Measurements from ENCODE around the gene AGK. TPM values are rescaled to one million over a fixed set of nuclear protein-coding genes. Genes with fewer than 3 reads are reported as not detected.

AGK gene
- total RNA-seq, 1 experiment from 2014 or later = 24.0 TPM

DNA sequence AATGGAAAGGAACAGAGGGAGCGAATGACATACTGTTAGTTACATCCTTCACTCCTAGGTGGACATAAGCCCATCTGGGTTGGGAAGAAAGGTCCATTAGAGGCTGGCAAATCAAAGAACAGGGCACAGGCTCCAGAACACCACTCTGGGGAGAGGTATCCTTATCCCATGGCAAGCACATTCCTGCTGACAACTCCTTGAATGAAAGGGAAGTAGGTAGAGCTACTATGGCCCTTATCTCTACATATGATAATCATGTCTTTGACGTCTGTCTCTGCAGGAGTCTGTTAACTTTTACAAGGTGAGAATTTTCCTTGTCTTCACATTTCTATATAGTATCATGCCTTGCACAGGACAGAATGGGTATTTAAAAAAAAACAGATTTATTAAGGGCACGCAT lies 140.3 kb downstream of the AGK start:
- in situ Hi-C loops (cut with HindIII; ENCODE audit: low pct_unique_long_range_greater_than_20kb, low sequenced_read_pairs) = no loop called here
- DNase-seq (ENCODE audit: low read depth) = no peak

DNA sequence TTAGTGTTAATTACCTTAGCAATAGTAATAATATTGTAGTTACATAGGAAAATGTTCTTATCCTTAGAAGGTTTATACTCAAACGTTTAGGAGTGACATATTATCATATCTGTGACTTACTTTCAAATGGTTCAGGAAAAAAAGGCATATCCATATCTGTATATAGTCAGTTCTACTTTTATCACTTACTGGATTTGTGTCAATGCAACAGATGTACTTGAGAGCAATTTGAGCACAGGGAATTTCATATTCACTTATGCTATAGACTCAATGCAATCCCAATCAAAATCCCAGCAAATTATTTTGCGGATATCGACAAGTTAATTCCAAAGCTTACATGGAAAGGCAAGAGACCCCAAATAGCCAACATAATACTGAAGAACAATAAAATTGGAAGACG lies 140.8 kb downstream of the AGK start:
- in situ Hi-C loops (cut with HindIII; ENCODE audit: low pct_unique_long_range_greater_than_20kb, low sequenced_read_pairs) = no loop called here
- no peak for DNase-seq (ENCODE audit: low read depth)

DNA sequence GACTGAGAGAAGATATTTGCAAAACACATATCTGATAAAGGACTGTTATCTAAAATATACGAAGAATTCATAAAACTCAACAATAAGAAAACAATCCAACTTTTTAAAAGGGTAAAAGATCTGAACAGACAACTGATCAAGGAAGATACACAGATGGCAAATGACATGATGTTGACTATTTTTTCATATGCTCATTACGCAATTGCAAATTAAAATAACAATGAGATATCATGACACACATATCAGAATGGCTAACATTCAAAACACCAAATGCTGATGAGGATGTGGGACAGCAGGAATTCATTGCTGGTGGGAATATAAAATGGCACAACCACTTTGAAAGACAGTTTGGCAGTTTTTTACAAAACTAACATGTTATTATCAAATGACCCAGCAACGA lies 141.9 kb downstream of the AGK start:
- no peak for DNase-seq (ENCODE audit: low read depth)
- in situ Hi-C loops (cut with HindIII; ENCODE audit: low pct_unique_long_range_greater_than_20kb, low sequenced_read_pairs) = no loop called here

DNA sequence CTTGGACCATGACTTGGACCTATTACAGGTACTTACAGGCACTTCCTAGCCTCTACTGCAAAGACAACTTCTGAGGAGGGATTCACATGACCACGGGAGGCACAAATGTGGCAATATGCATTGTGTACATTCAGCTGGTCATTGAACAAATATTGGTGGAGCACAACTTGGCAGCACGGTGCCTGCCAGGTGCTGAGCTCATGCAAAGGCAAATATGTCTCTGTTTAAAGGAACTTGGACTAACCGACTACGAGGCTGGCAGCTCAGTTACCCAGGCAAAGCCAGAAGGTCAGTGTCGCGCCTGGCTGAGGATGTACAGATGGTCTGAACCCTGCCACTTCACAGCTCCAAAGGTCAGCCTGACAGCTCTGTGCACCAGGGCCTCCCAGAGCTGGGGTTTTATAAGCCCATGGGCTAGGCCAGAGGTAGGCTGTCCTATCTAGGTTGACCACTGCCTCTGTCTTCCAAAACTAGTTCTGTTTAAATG lies 144.6 kb downstream of the AGK start:
- in situ Hi-C loops (cut with HindIII; ENCODE audit: low pct_unique_long_range_greater_than_20kb, low sequenced_read_pairs) = no loop called here
- DNase-seq (ENCODE audit: low read depth) = peak; percentile 8

DNA sequence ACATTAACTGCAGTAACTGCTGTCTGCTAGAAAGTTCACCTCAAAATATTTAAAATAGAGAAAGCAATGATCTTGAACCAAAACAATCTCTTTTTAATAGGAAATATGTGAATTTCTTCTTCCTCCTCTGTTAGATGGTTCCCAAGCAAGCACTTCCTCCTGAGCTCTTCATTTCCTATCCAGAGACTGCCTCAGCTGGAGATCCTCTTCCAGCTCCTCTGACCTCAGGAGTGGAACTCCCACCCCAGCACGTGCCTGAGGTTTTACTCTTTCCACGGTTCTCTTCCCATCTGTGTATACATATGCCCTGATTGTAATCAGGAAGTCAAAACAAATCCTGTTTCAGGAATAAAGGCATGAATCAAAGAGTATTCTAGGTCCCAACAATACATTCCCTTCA lies 145.1 kb downstream of the AGK start:
- in situ Hi-C loops (cut with HindIII; ENCODE audit: low pct_unique_long_range_greater_than_20kb, low sequenced_read_pairs) = no loop called here
- DNase-seq (ENCODE audit: low read depth) = no peak

DNA sequence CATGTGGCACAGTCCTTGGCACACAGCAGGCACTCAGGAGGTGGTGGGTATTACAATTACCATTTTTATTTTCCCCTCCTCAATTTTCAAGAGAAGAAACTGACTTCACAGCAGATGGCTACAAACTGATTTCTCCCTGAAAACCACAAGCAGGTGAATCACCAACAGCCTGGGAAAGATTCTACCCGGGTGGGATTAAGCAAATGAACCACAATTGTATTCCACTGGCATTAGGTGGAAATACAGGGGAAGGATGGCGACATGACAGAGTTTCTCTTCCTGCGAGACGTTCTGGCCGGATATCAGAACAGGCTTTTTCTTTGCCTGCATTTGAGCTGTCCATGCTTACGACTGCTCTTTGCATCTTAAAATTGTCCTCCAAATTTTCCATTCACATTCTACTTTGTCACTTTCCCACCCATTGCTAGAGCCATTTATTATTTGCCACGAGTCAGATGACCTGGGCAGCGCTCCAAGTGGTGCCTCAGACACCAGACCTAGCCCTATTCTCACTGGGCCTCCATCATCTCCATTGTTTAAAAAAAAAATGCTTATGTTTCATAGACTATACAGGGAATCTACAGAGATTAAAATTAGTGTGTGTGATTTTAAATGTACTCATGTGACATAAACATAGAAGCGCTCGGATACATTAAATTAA lies 146.1 kb downstream of the AGK start:
- peak; percentile 43 for DNase-seq (ENCODE audit: low read depth)

DNA sequence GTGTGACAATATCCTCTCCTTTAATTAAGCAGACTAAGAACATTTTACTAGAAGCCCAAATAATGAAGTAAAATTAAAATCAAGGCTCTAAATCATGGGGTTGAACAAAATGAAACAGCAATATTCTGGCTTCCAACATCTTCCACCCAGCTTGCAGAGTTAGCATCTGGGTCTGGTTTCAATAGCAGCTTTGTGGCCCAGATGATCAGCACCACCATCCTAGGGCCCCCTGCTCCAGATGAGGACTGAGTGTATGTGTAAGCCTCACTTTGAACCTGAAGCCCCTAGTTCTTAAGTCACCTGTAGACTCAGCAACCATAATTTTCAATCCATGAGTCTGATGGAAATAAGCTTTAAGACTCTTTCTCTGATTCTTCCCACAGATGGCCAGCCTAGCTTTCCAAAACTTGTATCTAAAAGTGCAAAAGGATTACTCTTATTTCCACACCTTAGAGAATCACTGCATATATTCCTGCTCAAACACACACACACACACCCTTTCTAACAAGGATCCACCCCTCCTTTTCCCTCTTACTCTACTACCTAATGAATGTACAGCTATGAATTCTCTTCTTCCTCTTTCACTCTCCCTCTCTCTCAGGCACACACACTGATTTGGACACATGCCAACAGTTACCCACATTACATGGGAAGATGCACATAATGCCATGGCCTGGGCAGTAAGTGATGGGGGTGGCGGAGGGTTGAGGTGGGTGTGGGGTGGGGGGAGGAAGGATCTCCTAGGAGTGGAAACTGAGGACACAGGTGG lies 147.2 kb downstream of the AGK start:
- in situ Hi-C loops (cut with HindIII; ENCODE audit: low pct_unique_long_range_greater_than_20kb, low sequenced_read_pairs) = no loop called here
- DNase-seq (ENCODE audit: low read depth) = no peak

More for the DNA sequence above, 146.1 kb downstream of the AGK start:
- in situ Hi-C loops (cut with HindIII; ENCODE audit: low pct_unique_long_range_greater_than_20kb, low sequenced_read_pairs) = no loop called here

DNA sequence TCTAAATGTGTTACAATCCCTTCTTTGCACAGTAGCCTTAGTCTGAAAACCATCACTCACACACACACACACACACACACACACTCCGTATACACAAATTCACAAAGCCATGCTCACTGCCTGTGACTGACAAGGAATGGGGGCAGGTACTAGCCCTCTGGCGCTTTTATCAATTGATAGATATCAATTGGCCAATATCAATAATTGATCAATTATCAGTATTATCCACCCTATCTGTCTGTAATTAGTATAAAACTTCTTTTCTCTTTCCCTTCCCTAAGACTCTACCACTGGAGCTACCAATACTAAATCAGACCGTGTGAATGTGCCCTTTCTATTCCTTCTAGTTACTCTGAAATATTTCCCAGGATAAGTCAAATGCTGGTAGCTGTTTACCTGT lies 148.7 kb downstream of the AGK start:
- in situ Hi-C loops (cut with HindIII; ENCODE audit: low pct_unique_long_range_greater_than_20kb, low sequenced_read_pairs) = no loop called here
- DNase-seq (ENCODE audit: low read depth) = no peak

DNA sequence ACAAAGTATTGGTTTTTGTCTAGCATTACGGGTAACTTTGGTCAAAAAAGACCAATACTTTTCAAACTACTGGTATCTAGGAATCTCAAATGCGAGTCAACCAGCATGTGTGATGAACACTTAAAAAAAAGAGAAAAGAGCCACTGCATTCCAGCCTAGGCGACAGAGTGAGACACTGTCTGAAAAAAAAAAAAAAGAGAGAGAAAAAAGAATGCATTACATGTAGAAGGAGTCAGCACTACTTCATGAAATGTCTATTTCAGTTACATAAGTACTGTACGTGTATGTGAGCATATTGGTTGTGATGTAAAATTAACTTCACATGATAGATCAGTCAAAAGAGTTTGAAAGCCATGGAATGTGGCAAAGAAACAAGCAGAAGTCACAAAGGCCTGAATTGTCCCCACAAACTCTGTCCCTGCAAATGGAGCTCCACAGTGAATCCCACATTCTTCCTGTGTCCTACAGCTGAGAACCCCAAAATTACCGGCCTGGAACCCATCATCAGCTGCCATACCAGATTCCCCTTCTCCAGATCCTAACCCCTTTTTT lies 149.2 kb downstream of the AGK start:
- in situ Hi-C loops (cut with HindIII; ENCODE audit: low pct_unique_long_range_greater_than_20kb, low sequenced_read_pairs) = no loop called here
- DNase-seq (ENCODE audit: low read depth) = peak; percentile 25

DNA sequence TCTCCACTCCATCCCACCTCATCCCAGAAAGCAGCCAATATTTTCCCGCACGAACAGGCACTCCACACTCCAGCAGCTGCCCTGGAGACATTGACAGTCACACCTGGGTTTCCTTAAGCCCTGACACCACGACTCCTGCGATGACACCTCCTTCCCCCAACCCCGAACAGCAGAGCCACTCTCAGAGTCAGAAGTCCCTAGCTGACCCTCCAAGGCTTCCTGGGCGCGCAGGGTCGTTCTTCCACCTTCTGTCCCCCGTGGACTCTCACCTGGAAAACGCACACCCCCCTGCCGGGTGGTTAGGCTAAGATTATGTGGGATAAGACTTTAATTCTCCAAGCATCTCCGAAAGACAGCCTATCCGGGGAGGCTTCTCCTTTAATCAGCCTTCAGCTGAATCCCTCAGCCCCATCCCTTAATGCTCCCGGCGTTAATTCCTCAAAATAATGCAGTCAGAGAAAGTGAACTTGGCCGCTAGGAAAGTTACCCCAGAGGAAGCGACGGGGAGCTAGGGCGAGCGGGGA lies 149.7 kb downstream of the AGK start:
- in situ Hi-C loops (cut with HindIII; ENCODE audit: low pct_unique_long_range_greater_than_20kb, low sequenced_read_pairs) = no loop called here
- no peak for DNase-seq (ENCODE audit: low read depth)

DNA sequence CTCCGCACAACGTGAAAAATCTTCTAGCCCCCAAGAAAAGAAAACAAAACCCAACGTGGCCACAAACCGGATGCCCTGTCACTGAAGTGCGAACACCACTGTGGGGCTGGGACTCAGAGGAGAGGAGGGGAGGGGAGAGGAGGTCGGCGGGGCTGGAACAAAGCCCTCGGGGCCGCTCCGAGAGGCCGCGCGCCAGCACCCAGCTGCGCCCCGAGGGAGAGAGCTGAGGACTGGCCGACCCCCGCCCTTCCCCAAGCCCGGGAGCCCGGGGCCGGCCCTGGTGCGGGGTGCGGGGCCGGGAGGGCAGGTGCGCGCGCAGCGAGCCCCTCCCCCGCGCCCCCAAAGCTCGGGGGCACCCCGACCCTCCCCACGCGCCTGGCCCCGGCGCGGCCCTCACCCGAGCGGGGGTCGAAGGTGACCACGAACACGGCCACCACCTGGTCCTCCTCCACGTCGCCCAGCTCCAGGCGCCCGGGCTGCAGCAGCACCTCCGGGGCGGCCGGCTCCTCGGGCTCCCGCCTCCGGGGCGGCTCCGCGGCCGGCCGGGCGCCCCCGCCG lies 150.4 kb downstream of the AGK start:
- in situ Hi-C loops (cut with HindIII; ENCODE audit: low pct_unique_long_range_greater_than_20kb, low sequenced_read_pairs) = no loop called here
- no peak for DNase-seq (ENCODE audit: low read depth)

DNA sequence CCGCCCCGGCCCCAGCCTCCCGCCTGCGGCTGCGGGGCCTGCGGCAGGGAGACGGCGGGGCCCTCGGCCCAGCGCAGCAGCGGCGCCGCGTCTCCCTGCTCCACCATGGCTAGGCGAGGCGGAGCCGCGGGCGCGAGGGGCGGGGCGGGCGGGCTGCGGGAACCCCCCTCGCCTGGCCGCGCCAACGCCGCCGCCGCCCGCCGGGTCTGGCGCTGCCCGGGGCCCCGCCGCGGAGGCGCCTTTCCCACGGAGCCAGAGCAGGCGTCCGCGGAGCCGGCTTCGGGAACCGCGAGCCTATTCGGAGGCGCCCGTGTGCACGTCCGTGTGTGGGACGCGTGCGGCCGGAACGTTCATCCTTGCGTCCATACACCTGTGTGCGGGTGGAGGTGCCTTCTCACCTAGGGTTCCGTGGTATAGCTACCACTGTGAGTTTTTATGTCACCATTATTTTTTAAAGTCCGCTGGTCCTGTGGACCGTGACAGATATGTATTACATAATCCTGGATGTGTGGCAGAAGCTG lies 150.9 kb downstream of the AGK start, which contains the start of gene DENND11:
DENND11 (minus strand) TSS at position 120 of the 521 bp plus-strand sequence; CDS start at position 107, 13 bp downstream.
- peak; percentile 40 for DNase-seq (ENCODE audit: low read depth)

DNA sequence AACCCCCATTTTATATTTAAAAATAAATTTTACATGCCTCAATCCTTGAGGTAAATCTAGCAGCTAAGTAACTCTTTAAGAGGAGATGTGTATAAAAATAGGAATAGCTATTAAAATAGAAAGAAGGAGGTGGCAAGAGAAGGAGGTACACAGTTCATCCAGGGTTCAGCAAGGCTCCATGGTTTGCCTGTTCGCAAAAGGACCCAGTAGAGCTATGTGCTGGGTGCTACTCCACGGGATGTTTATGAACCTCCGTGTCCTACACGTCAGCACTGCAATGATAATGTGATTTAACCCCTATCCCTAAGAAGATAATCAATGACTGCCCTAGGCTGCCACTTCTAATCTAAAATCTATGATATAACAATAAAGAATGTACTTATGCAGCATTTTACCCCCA lies 151.7 kb downstream of the AGK start:
- DNase-seq (ENCODE audit: low read depth) = no peak
- in situ Hi-C loops (cut with HindIII; ENCODE audit: low pct_unique_long_range_greater_than_20kb, low sequenced_read_pairs) = no loop called here

More for the DNA sequence above, 150.9 kb downstream of the AGK start, which contains the start of gene DENND11:
- in situ Hi-C loops (cut with HindIII; ENCODE audit: low pct_unique_long_range_greater_than_20kb, low sequenced_read_pairs) = no loop called here

DNA sequence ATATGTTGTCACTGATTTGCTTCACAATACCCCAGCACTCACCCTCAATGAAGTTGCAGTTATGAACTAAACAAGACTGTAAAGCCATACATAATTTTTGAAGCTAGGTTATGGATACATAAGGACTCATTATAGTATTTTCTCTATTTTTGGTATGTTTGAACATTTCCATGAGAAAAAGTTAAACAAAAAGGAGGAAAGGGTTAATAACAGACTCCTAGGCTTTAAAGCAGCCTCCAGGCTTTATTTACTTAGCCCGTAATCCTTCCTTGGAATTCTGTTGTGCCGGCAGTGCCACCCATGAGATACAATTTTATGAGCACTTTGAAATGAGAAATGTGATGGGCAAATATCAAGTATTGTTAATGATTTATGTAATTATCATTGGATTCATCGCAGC lies 152.9 kb downstream of the AGK start:
- in situ Hi-C loops (cut with HindIII; ENCODE audit: low pct_unique_long_range_greater_than_20kb, low sequenced_read_pairs) = no loop called here
- no peak for DNase-seq (ENCODE audit: low read depth)

DNA sequence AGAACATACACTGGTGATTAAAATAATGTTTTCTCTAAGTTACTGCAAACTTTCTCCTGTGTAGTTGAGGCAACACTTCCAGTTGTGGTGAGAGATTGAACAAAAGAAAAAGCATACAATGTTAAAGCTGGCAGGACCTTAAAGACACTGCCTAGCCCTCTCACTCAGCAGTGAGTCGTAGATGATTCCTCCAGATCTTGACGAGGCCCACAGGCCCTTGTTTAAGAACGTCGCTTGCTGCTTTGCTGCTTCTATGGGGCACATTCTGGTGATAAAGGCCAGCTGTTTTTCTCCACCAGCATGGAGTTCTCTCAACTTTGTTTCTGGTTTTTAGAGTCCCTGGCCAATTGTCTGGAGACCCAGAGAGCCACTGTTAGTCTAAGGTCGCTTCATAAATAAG lies 153.5 kb downstream of the AGK start:
- in situ Hi-C loops (cut with HindIII; ENCODE audit: low pct_unique_long_range_greater_than_20kb, low sequenced_read_pairs) = no loop called here
- DNase-seq (ENCODE audit: low read depth) = no peak

Measured in Caki2 (cell line).